22Rv1 (cell line): ENCODE results near the gene SRP68.

ENCODE experiments used
- CTCF ChIP-seq: fragments of 450-650 bp; IDR thresholded peaks from 2 replicates; pipeline ENCODE4 v1.5.1; 2017; ENCODE audit warnings: mild to moderate bottlenecking
- ZFX ChIP-seq: fragments of 450-650 bp; IDR thresholded peaks from 2 replicates; pipeline ENCODE4 v1.6.1; 2017; ENCODE audit warnings: antibody characterized with exemption, borderline replicate concordance

GRCh38 chr17:76008208-76008607 is 64.1 kb downstream of the SRP68 start:
- TF ChIP-seq CTCF (no peak), ZFX (no peak)
